SH-SY5Y (cell line): Measurements from ENCODE around the gene CRIP3.

ENCODE experiments used
- GATA2 ChIP-seq: IDR thresholded peaks from 2 replicates; pipeline ENCODE4 v1.6.1; 2011; ENCODE audit warnings: mild to moderate bottlenecking, low read depth, low read length
- GATA3 ChIP-seq: IDR thresholded peaks from 2 replicates; pipeline ENCODE4 v1.6.1; 2011; ENCODE audit warnings: low read depth, mild to moderate bottlenecking, low read length, moderate library complexity

- TF ChIP-seq GATA2, result no peak
- no peak for TF ChIP-seq GATA3
Measured at GRCh38 chr6:43274916-43275597, 33.6 kb downstream of the CRIP3 start.
